ENCODE results near the gene IL5.

The IL5 gene

GRCh38 chr5:132498686-132499271 lies 44.5 kb downstream of the IL5 start:
- no peak for DNase-seq (ENCODE audit: low spot score)

- no peak for DNase-seq (ENCODE audit: low spot score)
Measured at GRCh38 chr5:132498152-132498551, 45.2 kb downstream of the IL5 start.

GRCh38 chr5:132497488-132497997 lies 45.8 kb downstream of the IL5 start:
- DNase-seq (ENCODE audit: low spot score) = no peak

GRCh38 chr5:132496631-132497487 lies 46.5 kb downstream of the IL5 start:
- DNase-seq (ENCODE audit: low spot score) = peak; percentile 42

- DNase-seq (ENCODE audit: low spot score) = no peak
Measured at GRCh38 chr5:132496191-132496630, 47.1 kb downstream of the IL5 start.

- peak; percentile 60 for DNase-seq (ENCODE audit: low spot score)
Measured at GRCh38 chr5:132495667-132496190, 47.6 kb downstream of the IL5 start.

GRCh38 chr5:132493821-132494220 lies 49.5 kb downstream of the IL5 start:
- DNase-seq (ENCODE audit: low spot score) = no peak

GRCh38 chr5:132493241-132493640 lies 50.1 kb downstream of the IL5 start:
- DNase-seq (ENCODE audit: low spot score) = no peak

- DNase-seq (ENCODE audit: low spot score) = no peak
Measured at GRCh38 chr5:132492386-132493125, 50.8 kb downstream of the IL5 start.
